Suprapubic skin (tissue), 3 donors: Measurements from ENCODE around the gene PDE9A.

Experiments used
- CTCF ChIP-seq, 2 donors: fragments of 200-600 bp in 1 of 2; fragments of 450-650 bp in 1 of 2; sonication (generic) in 1 of 2; IDR thresholded peaks; one replicate each; pipeline ENCODE4 v1.5.1; 2016 to 2019; ENCODE audit warnings: antibody characterized with exemption in 2 of 2, mild to moderate bottlenecking in 1 of 2, moderate library complexity in 1 of 2
- POLR2A ChIP-seq, 2 donors: fragments of 450-650 bp; IDR thresholded peaks; one replicate each; pipeline ENCODE4 v1.6.1; 2017; ENCODE audit warnings: antibody characterized with exemption in 2 of 2, mild to moderate bottlenecking in 2 of 2, moderate library complexity in 2 of 2

GRCh38 chr21:42809577-42810475, 156.4 kb downstream of the PDE9A start:
- TF ChIP-seq POLR2A (IDR thresholded peaks at IDR 0.05) (no peak), CTCF (IDR thresholded peaks at IDR 0.05) (no peak)
